GM10266 (cell line): Measurements from ENCODE around the gene SYTL3.
"Not testable (repeated sequence)": the region's sequence is repeated elsewhere in the genome, so short reads cannot be mapped to it uniquely, and the experiment has no call there.

Experiments used
- DNase-seq: peaks from one replicate; pipeline ENCODE4 v3.0.0; 2012; ENCODE audit errors: extremely low spot score
- TF ChIP-seq, protein P1 (sequence below): IDR thresholded peaks from 2 replicates; pipeline ENCODE4 v1.5.1; 2012; ENCODE audit warnings: mild to moderate bottlenecking, low read depth; ENCODE audit not compliant: control insufficient read depth, insufficient read depth; ENCODE audit errors: missing control alignments

The SYTL3 gene

DNA sequence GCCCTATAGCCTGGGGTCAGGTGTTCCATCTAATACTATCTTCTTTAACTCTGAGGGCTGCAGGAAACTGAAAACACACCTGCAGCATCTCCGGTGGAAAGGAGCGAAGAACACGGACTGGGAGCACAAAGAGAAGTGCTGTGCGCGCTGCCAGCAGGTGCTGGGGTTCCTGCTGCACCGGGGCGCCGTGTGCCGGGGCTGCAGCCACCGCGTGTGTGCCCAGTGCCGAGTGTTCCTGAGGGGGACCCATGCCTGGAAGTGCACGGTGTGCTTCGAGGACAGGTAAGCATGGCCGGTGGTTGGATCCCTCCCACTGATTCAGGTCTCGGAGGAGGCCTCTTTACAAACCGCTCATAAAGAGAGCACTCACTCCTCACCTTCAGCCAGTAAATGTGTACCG lies 15.5 kb downstream of the SYTL3 start:
- no peak for DNase-seq
- TF ChIP-seq, protein P1, sequence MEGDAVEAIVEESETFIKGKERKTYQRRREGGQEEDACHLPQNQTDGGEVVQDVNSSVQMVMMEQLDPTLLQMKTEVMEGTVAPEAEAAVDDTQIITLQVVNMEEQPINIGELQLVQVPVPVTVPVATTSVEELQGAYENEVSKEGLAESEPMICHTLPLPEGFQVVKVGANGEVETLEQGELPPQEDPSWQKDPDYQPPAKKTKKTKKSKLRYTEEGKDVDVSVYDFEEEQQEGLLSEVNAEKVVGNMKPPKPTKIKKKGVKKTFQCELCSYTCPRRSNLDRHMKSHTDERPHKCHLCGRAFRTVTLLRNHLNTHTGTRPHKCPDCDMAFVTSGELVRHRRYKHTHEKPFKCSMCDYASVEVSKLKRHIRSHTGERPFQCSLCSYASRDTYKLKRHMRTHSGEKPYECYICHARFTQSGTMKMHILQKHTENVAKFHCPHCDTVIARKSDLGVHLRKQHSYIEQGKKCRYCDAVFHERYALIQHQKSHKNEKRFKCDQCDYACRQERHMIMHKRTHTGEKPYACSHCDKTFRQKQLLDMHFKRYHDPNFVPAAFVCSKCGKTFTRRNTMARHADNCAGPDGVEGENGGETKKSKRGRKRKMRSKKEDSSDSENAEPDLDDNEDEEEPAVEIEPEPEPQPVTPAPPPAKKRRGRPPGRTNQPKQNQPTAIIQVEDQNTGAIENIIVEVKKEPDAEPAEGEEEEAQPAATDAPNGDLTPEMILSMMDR, result no peak

DNA sequence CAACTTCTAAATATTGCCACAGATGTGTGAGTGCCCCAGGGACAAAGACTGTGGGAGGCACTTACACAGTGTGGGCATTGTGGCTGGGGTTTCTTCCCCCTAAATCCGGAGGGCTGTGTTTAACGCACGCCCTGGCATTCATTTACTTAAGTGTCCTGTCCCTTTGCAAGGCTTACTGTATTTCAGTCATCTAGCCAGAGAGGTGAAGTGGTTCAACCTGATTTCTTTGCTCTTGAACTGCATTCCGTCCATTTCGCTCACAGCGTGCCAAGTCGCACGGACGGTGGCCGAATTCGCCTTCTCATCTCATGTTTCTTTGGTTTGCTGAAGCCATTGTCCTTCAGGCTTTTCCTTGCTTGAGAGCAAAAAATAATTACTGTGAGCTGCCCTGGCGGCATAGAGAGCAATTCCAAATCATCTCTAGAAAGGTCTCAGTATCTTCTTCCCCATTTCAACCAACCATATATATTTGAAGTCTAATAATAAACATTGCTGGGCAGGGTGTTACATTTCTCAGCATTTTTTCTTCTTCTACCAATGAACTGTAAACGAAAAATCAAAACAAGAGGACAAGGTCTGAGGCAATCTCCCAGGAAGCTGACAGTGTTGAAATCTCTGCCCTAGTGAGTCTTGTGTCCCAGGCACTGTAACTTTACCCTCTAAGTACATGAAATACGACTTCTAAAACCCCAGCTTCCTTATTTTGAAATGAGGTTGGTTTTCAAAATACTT lies 16.9 kb downstream of the SYTL3 start:
- peak; percentile 65 for DNase-seq

DNA sequence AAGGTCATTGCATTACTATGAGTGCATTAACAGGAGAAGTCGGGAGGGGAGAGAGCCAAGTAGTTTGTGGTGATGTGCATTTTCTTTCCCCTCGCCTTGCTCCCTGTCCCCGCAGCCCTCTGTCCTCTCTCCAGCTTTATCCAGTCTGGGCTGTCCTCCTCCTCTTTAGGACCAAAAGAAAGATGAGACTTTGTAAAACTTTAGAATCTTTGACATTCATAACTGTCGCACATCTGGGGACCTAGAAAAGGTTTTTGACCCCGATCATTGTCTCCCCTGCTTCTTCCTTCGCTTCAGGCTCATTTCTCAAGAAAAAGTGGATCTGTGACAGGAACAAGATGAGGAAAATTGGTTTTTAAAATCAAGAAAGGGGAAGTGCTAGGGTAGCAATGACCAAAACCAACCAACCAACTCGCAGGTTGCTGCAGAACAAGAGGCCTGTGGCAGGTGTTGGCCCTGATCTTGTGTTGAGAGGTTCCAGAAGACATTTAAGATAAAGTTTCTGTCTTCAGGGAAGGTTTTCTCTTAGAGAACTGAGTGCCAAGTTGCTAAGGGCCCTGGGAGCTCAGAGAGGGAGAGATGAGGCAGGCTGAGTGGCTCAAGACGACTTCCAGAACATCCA lies 17.6 kb downstream of the SYTL3 start:
- TF ChIP-seq, protein P1, result no peak
- DNase-seq, result peak; percentile 43

More for the DNA sequence above, 16.9 kb downstream of the SYTL3 start:
- TF ChIP-seq, protein P1, result no peak

DNA sequence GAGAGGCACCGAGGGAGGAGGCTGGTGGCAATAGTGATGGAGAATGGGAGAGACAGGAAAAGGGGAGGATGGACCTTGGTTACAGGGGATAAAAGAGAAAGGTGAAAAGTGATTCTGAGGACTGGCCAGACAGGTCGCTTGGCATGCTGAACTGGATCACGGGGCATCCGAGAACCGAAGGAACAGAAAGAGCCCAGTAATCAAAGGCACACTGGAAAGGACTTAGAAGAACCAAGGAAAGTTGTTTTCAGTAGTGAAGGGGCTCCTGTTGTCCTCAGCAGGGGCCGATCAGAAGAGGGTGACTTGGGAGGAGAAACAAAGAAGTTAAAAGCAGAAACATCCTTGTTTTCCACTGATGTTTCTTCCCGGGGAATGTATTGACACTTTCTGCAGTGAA lies 18.9 kb downstream of the SYTL3 start:
- no peak for DNase-seq
- TF ChIP-seq, protein P1, result no peak

DNA sequence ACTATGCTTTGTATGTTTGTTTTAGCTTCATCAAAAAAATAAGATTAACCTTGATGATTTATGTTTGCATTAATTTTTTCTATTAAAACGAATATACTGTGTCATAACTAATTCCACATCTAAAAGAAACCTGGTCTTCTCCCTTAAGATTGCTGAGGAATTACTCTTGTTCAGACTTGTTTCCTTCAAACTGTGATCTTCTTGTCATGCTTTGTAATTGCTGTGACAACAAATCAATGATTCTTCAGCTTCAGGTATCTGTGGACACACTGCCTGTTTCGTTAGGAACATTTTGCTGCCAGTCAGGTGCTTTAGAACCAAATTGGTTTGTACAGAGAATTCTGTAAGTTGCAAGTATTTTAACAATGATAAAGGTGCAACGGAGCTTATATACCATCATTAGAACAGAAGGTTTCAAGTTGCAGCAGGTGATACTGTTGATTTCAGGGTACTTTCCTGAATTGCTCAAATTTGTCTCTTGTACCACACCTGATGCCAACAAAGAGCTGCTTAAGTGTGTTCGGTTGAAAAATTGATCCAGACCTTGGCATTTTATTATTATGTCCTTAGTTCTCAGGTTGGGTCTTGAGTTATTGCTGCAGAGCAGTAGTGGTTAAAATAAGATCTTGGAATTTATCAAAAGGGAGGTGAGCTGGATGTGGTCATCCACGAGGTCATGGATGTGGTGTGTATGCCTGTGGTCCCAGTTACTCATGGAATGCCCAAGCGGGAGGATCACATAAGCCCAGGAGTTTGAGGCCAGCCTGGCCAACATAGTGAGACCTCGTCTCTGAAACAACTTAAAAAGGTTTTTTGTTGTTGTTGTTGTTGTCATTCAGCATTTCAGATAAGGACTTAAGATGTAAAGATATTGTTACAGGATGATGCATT lies 19.5 kb downstream of the SYTL3 start:
- DNase-seq, result no peak

DNA sequence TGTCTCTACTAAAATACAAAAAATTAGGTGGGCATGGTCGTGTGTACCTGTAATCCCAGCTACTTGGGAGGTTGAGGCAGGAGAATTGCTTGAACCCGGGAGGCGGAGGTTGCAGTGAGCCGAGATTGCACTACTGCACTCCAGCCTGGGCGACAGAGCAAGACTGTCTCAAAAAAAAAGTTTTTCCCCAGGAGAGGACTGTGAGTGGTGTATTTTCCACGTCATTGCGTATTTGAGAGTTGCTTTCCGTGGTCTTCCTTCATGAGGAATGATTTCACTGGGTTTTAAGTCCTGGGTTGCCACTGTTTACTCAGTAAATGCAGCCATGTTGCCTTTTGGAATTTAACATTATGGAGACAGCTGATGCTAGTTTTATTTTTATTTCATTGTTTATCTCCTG lies 22.3 kb downstream of the SYTL3 start:
- DNase-seq, result not testable (repeated sequence)

More for the DNA sequence above, 19.5 kb downstream of the SYTL3 start:
- TF ChIP-seq, protein P1, result no peak

DNA sequence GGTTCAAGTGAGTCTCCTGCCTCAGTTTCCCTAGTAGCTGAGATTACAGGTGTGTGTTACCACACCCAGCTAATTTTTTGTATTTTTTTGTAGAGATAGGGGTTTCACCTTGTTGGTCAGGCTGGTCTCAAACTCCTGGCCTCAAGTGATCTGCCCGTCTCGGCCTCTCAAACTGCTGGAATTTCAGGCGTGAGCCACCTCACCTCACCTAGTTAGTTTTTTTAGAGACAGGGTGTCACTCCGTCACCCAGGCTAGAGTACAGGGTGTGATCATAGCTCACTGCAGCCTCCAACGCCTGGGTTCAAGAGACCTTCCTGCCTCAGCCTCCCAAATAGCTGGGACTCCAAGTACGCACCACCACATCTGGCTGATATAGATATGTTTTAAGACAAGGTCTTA lies 22.9 kb downstream of the SYTL3 start:
- no peak for DNase-seq
- TF ChIP-seq, protein P1, result no peak
